Adrenal gland (tissue), 5 donors: Measurements from ENCODE around the gene SETDB2.

Source experiments
- CTCF ChIP-seq, 6 experiments: fragments of 450-650 bp in 4 of 6; fragments of 200-600 bp in 2 of 6; sonication (generic) in 1 of 6; IDR thresholded peaks; 1 replicate in 5 of 6; 2 replicates in 1 of 6; pipeline versions ENCODE4 v1.5.1 to v1.8.0; 2016 to 2021; ENCODE audit warnings: antibody characterized with exemption in 6 of 6, mild to moderate bottlenecking in 2 of 6, moderate library complexity in 1 of 6
- POLR2A ChIP-seq, 2 donors: fragments of 450-650 bp; IDR thresholded peaks; one replicate each; pipeline ENCODE4 v1.6.1; 2017; ENCODE audit warnings: antibody characterized with exemption in 2 of 2, mild to moderate bottlenecking in 2 of 2, moderate library complexity in 1 of 2
- donor health status: DM: no; HTN: no; CAD: no.

GRCh38 chr13:49404703-49405020 is 39.4 kb upstream of the SETDB2 start:
- TF ChIP-seq POLR2A (IDR thresholded peaks at IDR 0.05) = no peak
- no peak for TF ChIP-seq CTCF (IDR thresholded peaks at IDR 0.05)
